Measurements from ENCODE around the gene USP20. TPM values are rescaled to one million over a fixed set of nuclear protein-coding genes. Genes with fewer than 3 reads are reported as not detected.
A peak's percentile ranks its signal among the peaks of the same experiment; 100 is the strongest.

Gene USP20
- total RNA-seq, 1 experiment from 2014 or later, result 14.4 TPM

DNA sequence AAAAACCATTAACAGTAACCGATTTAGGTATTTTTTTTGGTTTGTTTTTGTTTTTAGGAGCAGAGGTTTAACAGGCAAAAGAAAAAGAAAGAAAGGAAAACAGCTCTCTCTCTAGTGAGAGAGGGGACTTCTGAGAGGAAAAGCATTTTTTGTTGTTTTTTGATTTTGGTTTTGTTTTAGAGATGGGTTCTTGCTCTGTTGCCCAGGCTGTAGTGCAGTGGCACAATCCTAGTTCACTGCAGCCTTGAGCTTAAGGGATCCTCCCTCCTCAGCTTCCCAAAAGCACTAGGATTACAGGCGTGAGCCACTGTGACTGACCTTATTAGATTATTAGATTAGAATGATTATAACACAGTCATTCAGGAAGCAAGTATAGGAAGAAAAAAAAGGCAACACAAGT is 10.1 kb downstream of the USP20 start:
- Histone ChIP-seq H3K27me3 (ENCODE audit: control insufficient read depth, insufficient read depth, low read length) (no peaks in the 10 kb centered on the region), H3K4me3 (ENCODE audit: low read depth in 2 of 2, low read length in 2 of 2) (no peak overlapping the region), H3K9me3 (ENCODE audit: control insufficient read depth, insufficient read depth, low read depth, low read length) (no peaks in the 10 kb centered on the region), H3K4me1 (ENCODE audit: control insufficient read depth, insufficient read depth, low read length) (no peaks in the 10 kb centered on the region), H3K27ac (ENCODE audit: low read length) (no peak overlapping the region), H3K36me3 (ENCODE audit: control insufficient read depth, insufficient read depth, low read length) (no peaks in the 10 kb centered on the region)
- intact Hi-C loops (cut with micrococcal nuclease; ENCODE audit: unreplicated experiment), result no loop called here
- ATAC-seq (no peak), DNase-seq (ENCODE audit: low read depth, low spot score) (no peak)
- ChIA-PET CTCF (no interaction called here), POLR2A (interaction anchor here (0.5 kb wide), 1 partner anchor 206 kb away, joined by 4 read pairs; no protein-coding TSS in a partner anchor)
- TF ChIP-seq REST (IDR thresholded peaks at IDR 0.05; ENCODE audit: insufficient read depth in 1 of 2, low read depth in 2 of 2, low read length in 1 of 2), result no peak
- no peak for TF ChIP-seq SIN3A (IDR thresholded peaks at IDR 0.05; ENCODE audit: borderline replicate concordance, insufficient read depth, low read depth, low read length)
- no peak for TF ChIP-seq POLR2AphosphoS5 (IDR thresholded peaks at IDR 0.05; ENCODE audit: low read depth, low read length)
- no peak for TF ChIP-seq TCF7L2 (IDR thresholded peaks at IDR 0.05; ENCODE audit: low read depth, low read length)
- TF ChIP-seq, protein P1, sequence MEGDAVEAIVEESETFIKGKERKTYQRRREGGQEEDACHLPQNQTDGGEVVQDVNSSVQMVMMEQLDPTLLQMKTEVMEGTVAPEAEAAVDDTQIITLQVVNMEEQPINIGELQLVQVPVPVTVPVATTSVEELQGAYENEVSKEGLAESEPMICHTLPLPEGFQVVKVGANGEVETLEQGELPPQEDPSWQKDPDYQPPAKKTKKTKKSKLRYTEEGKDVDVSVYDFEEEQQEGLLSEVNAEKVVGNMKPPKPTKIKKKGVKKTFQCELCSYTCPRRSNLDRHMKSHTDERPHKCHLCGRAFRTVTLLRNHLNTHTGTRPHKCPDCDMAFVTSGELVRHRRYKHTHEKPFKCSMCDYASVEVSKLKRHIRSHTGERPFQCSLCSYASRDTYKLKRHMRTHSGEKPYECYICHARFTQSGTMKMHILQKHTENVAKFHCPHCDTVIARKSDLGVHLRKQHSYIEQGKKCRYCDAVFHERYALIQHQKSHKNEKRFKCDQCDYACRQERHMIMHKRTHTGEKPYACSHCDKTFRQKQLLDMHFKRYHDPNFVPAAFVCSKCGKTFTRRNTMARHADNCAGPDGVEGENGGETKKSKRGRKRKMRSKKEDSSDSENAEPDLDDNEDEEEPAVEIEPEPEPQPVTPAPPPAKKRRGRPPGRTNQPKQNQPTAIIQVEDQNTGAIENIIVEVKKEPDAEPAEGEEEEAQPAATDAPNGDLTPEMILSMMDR (IDR thresholded peaks at IDR 0.05), result no peak
- in situ Hi-C loops (cut with HindIII; ENCODE audit: low pct_unique_long_range_greater_than_20kb, low sequenced_read_pairs), result no loop called here
- BruUV-seq (replicated peaks), result no TSS peak

DNA sequence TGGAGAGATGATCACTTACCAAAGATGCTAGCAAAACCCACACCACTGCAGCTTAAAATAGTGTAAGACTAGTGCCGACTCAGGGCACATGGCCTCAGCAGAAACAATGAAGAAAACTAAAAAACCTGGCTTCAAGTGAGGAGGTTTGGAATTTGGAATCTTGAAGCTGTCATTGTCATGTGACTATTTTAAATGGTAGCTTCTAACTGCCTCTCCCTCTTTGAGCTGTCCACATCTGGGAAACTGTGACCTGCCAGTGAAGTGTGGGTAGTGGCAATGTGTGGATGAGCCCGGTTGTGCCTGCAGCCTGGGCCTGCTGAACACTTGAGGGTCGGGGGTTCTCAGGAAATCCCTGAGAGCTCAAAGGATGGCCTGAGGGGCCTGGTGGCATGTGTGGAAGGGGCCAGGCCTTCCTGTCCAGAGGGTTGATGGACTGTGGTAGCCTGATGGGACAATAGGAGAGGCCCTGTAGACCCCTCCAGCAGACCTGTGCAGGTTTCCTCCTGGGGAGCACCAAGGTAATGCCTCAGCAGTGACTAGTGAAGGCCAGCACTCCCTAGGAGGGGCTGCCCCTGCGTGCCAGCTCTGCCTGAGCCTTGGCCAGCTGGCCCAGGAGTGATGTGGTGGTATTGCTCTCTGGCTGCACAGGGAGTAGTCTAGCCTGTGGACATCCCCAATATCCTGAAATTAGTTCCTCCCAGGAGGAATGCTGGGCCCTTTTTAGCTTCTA is 13.6 kb downstream of the USP20 start:
- Histone ChIP-seq H3K4me1 (ENCODE audit: control insufficient read depth, insufficient read depth, low read length) (no peaks in the 10 kb centered on the region), H3K9me3 (ENCODE audit: control insufficient read depth, insufficient read depth, low read depth, low read length) (no peaks in the 10 kb centered on the region), H3K27ac (ENCODE audit: low read length) (no peak overlapping the region), H3K4me3 (ENCODE audit: low read depth in 2 of 2, low read length in 2 of 2) (no peak overlapping the region), H3K36me3 (ENCODE audit: control insufficient read depth, insufficient read depth, low read length) (no peaks in the 10 kb centered on the region), H3K27me3 (ENCODE audit: control insufficient read depth, insufficient read depth, low read length) (no peaks in the 10 kb centered on the region)
- DNase-seq (ENCODE audit: low read depth, low spot score) (no peak), ATAC-seq (0 out of 2 replicates have a peak, but pooled peaks have one; percentile 42)
- TF ChIP-seq, protein P1 (IDR thresholded peaks at IDR 0.05), result no peak
- TF ChIP-seq REST (IDR thresholded peaks at IDR 0.05; ENCODE audit: insufficient read depth in 1 of 2, low read depth in 2 of 2, low read length in 1 of 2) (no peak), SIN3A (IDR thresholded peaks at IDR 0.05; ENCODE audit: borderline replicate concordance, insufficient read depth, low read depth, low read length) (no peak), POLR2AphosphoS5 (IDR thresholded peaks at IDR 0.05; ENCODE audit: low read depth, low read length) (no peak), TCF7L2 (IDR thresholded peaks at IDR 0.05; ENCODE audit: low read depth, low read length) (no peak)
- ChIA-PET POLR2A (no interaction called here), CTCF (no interaction called here)
- BruUV-seq (replicated peaks), result no TSS peak
- in situ Hi-C loops (cut with HindIII; ENCODE audit: low pct_unique_long_range_greater_than_20kb, low sequenced_read_pairs), result no loop called here
- intact Hi-C loops (cut with micrococcal nuclease; ENCODE audit: unreplicated experiment), result no loop called here
